ENCODE measurements around the gene YWHAH. TPM values are rescaled to one million over a fixed set of nuclear protein-coding genes. Genes with fewer than 3 reads are reported as not detected.
A peak's percentile ranks its signal among the peaks of the same experiment; 100 is the strongest.

Gene YWHAH
- total and polyA plus RNA-seq, 4 experiments from 2014 or later: 48.0 to 126 (median 78.2) TPM

DNA sequence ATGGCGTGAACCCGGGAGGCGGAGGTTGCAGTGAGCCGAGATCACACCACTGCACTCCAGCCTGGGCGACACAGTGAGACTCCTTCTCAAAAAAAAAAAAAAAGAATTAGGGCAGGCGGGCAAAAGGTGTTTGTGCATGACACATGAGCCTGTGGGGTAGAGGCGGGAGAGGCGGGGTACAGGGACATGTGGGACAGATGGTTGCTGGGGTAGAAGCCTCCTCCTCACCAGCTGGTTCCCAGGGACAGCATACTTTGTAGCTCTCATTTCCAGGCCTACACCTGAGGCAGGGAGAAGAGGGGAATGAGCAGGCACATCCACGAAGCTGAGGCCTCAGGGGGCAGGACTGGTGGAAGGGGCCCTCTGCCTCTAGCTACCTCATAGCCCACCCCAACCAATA is 23.7 kb downstream of the YWHAH start:
- Histone ChIP-seq H3K36me3 (ENCODE audit: insufficient read depth, low read length) (no peaks in the 10 kb centered on the region), H3K27me3 (ENCODE audit: insufficient read depth, low read length) (no peaks in the 10 kb centered on the region), H3K4me1 (ENCODE audit: insufficient read depth, low read length) (peaks cover 19% of the 10 kb centered on the region), H3K4me3 (ENCODE audit: low read length in 2 of 2) (no peak overlapping the region), H3K27ac (ENCODE audit: low read depth, low read length) (no peak overlapping the region), H3K9me3 (ENCODE audit: control insufficient read depth in 1 of 2, low read length in 2 of 2) (no peaks in the 10 kb centered on the region)
- ChIA-PET POLR2A (ENCODE audit: partially characterized antibody) (interaction anchor here (1.1 kb wide), 1 partner anchor 9 kb away, joined by 3 read pairs; no protein-coding TSS in a partner anchor), CTCF (ENCODE audit: partially characterized antibody) (interaction anchor here (0.7 to 7.5 kb wide), 4 partner anchors 9 to 302 kb away, joined by 3 to 95 read pairs (median 6); no protein-coding TSS in a partner anchor)
- intact Hi-C loops (cut with micrococcal nuclease): no loop called here
- H3K27ac Mint-ChIP-seq: peak overlapping the region in 1 of 7 donors; percentile 73
- no peak overlapping the region for H3K4me3 Mint-ChIP-seq
- DNase-seq: no peak
- peaks cover 0 to 2% (median 0%) of the 10 kb centered on the region in 8 donors for H3K9me3 Mint-ChIP-seq
- H3K27me3 Mint-ChIP-seq: no peaks in the 10 kb centered on the region
- H3K36me3 Mint-ChIP-seq: no peaks in the 10 kb centered on the region
- peaks cover 5 to 19% (median 13%) of the 10 kb centered on the region in 4 donors for H3K4me1 Mint-ChIP-seq

DNA sequence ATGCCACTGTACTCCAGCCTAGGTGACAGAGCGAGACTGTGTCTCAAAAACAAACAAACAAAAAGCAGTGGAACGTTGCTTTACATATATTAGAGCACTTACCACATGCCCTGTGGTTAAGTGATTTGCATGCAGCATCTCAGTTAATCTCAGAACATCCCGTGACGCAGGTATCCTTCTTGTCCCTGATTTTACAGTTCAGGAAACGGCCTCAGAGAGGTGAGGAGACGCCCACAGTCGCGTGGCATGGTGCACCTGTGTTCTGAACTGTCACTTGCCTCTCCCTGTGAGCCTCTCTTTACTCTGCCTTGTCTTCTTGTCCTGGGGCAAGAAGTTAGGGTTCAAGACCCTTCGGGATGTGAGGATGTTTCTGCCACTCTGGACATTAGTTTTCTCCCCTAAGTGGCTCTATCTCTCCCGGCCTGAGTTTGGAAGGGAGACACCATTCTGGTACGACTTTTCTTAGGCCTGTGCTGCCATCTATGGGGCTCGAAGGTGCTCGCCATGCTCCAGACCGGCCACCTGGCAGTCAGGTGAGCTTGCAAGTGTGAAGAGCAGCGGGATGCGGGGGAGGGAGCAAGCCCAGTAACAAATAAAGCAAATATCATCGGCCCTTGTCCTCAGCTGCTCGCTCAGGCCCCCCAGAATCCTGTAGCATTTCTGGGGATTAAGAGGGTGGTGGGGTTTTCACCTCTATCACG is 25.6 kb downstream of the YWHAH start:
- Histone ChIP-seq H3K27me3 (ENCODE audit: insufficient read depth, low read length) (no peaks in the 10 kb centered on the region), H3K9me3 (ENCODE audit: control insufficient read depth in 1 of 2, low read length in 2 of 2) (no peaks in the 10 kb centered on the region), H3K27ac (ENCODE audit: low read depth, low read length) (peak overlapping the region; percentile 10), H3K36me3 (ENCODE audit: insufficient read depth, low read length) (no peaks in the 10 kb centered on the region), H3K4me1 (ENCODE audit: insufficient read depth, low read length) (peaks cover 19% of the 10 kb centered on the region), H3K4me3 (ENCODE audit: low read length in 2 of 2) (peak overlapping the region; percentile 39 to 61)
- H3K9me3 Mint-ChIP-seq: peaks cover 0 to 2% (median 0%) of the 10 kb centered on the region in 8 donors
- H3K27ac Mint-ChIP-seq: peak overlapping the region; percentile 83 to 94 (median 89)
- H3K36me3 Mint-ChIP-seq: no peaks in the 10 kb centered on the region
- H3K27me3 Mint-ChIP-seq: no peaks in the 10 kb centered on the region
- intact Hi-C loops (cut with micrococcal nuclease): loop anchor here (1.0 to 10.0 kb wide), 7 partner anchors 23 to 1035 kb away; partner anchors contain the start of gene FBXO7
- peaks cover 5 to 19% (median 13%) of the 10 kb centered on the region in 4 donors for H3K4me1 Mint-ChIP-seq
- ChIA-PET CTCF (ENCODE audit: partially characterized antibody) (interaction anchor here (0.6 to 7.5 kb wide), 50 partner anchors 8 to 505 kb away, joined by 3 to 95 read pairs (median 4); partner anchors contain the start of genes FBXO7, PISD and RTCB), POLR2A (ENCODE audit: partially characterized antibody) (interaction anchor here (0.9 to 1.9 kb wide), 7 partner anchors 12 to 308 kb away, joined by 3 to 16 read pairs (median 5); partner anchors contain the start of gene PISD)
- peak; percentile 68 to 82 (median 76) for DNase-seq
- peak overlapping the region; percentile 81 to 95 (median 86) for H3K4me3 Mint-ChIP-seq

DNA sequence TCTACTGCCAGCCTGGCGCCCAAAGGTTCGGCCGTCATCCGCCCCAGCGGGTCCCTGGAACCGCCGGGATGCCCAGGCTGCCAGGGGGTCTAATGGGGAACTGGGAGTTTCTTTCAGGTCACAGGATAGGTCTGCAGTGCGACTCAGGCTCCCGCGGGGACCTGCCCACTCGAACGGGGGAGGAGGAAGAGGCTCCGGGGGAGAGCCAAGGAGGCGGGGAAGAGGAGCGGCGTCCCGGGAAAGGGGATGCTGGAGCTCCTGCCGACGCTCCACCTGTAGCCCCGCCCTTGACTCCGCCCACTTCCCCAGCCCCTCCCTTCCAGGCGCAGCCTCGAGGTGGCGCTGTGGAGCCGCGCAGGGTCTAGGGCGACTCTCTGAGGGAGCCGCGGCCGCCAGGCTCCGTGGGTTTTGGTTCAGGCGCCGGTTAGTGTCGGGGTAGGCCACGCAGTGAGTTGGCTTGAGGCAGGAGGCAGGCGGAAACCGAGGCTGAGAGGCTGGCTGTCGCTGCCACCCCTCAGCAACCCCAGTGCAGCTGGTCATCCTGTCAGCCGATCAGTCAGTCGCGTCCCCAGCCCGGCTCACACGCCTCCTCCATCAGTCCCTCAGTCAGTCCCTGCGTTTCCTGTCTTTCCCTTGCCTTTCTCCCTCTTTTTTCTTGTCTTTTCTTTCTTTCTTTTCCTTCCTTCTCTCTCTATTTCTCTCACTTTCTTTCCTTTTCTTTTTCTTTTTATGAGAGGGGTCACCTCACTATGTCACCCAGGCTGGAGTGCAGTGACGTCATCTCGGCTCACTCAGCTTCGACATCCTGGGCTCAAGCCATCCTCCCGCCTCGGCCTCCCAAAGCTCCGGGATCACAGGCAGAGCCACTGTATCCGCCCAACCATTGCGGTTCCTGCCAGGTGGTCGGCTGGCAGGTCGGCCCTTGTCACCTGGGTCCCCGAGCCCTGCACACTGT is 26.4 kb downstream of the YWHAH start:
- H3K4me3 Mint-ChIP-seq: peak overlapping the region; percentile 81 to 95 (median 86)
- H3K9me3 Mint-ChIP-seq: no peaks in the 10 kb centered on the region
- H3K9me3 ChIP-seq (ENCODE audit: control insufficient read depth in 1 of 2, low read length in 2 of 2): no peaks in the 10 kb centered on the region
- H3K4me3 ChIP-seq (ENCODE audit: low read length in 2 of 2): peak overlapping the region; percentile 39 to 61
- no peaks in the 10 kb centered on the region for H3K36me3 ChIP-seq (ENCODE audit: insufficient read depth, low read length)
- H3K27ac Mint-ChIP-seq: peak overlapping the region; percentile 73 to 94 (median 85)
- H3K4me1 ChIP-seq (ENCODE audit: insufficient read depth, low read length): peaks cover 19% of the 10 kb centered on the region
- CTCF ChIA-PET (ENCODE audit: partially characterized antibody): interaction anchor here (0.6 to 7.5 kb wide), 50 partner anchors 7 to 911 kb away, joined by 3 to 95 read pairs (median 4); partner anchors contain the start of genes FBXO7, PISD and RTCB
- intact Hi-C loops (cut with micrococcal nuclease): loop anchor here (1.0 to 10.0 kb wide), 7 partner anchors 23 to 1034 kb away; partner anchors contain the start of gene FBXO7
- no peaks in the 10 kb centered on the region for H3K27me3 ChIP-seq (ENCODE audit: insufficient read depth, low read length)
- H3K4me1 Mint-ChIP-seq: peaks cover 5 to 19% (median 13%) of the 10 kb centered on the region in 4 donors
- POLR2A ChIA-PET (ENCODE audit: partially characterized antibody): interaction anchor here (0.6 to 1.9 kb wide), 8 partner anchors 12 to 309 kb away, joined by 3 to 16 read pairs (median 4); partner anchors contain the start of gene PISD
- peak overlapping the region; percentile 10 for H3K27ac ChIP-seq (ENCODE audit: low read depth, low read length)
- H3K27me3 Mint-ChIP-seq: no peaks in the 10 kb centered on the region
- DNase-seq: peak; percentile 82 to 93 (median 86)
- no peaks in the 10 kb centered on the region for H3K36me3 Mint-ChIP-seq

DNA sequence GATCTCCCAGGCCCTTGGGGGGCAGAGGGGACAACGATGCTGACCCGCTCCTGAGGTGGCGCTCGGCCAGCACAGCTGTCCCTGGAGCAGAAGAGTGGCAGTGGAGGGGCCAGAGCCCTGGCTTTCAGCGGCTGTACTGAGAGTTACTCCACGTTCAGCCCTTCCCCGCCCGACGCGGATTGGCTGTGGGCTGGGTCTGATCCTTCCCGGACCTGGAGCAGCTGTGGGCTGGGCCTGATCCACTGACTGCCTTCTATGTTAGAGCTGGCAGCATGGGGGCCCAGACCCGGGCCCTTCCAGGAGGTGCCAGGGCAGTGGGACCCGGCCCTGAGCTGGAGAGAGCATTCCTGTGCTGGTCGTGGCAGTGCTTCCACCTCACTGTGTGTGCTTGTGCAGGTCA is 27.8 kb downstream of the YWHAH start:
- ChIA-PET POLR2A (ENCODE audit: partially characterized antibody) (no interaction called here), CTCF (ENCODE audit: partially characterized antibody) (interaction anchor here (1.4 to 7.5 kb wide), 4 partner anchors 14 to 306 kb away, joined by 3 to 95 read pairs (median 8); no protein-coding TSS in a partner anchor)
- no peaks in the 10 kb centered on the region for H3K9me3 ChIP-seq (ENCODE audit: control insufficient read depth in 1 of 2, low read length in 2 of 2)
- no peaks in the 10 kb centered on the region for H3K27me3 ChIP-seq (ENCODE audit: insufficient read depth, low read length)
- Mint-ChIP-seq H3K9me3 (no peaks in the 10 kb centered on the region), H3K27me3 (no peaks in the 10 kb centered on the region), H3K27ac (no peak overlapping the region), H3K4me1 (peaks cover 7 to 19% (median 14%) of the 10 kb centered on the region in 4 donors), H3K4me3 (no peak overlapping the region), H3K36me3 (no peaks in the 10 kb centered on the region)
- intact Hi-C loops (cut with micrococcal nuclease): loop anchor here (10.0 kb wide), 2 partner anchors 423 to 1033 kb away; no protein-coding TSS in a partner anchor
- no peak overlapping the region for H3K4me3 ChIP-seq (ENCODE audit: low read length in 2 of 2)
- DNase-seq: no peak
- H3K4me1 ChIP-seq (ENCODE audit: insufficient read depth, low read length): peaks cover 19% of the 10 kb centered on the region
- H3K27ac ChIP-seq (ENCODE audit: low read depth, low read length): no peak overlapping the region
- H3K36me3 ChIP-seq (ENCODE audit: insufficient read depth, low read length): no peaks in the 10 kb centered on the region

DNA sequence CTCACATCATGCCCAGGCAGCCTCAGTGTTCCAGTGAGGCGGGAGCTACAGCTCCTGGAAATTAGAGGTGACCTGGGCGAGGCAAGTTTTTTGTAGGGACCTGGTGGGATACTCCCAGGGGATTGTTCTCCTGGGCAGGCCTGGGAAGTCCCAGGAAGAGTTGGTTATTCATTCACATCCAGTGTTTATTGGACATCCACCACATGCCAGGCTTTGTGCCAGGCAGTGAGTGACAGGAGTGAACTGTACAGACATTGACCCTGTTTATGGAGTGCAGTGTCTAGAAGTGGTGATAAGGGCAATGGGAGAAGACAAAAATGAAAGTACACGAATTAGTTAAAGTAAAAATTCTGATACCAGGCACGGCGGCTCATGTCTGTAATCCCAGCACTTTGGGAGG is 29.4 kb downstream of the YWHAH start:
- Mint-ChIP-seq H3K4me3 (peak overlapping the region in 1 of 8 donors; percentile 31), H3K9me3 (no peaks in the 10 kb centered on the region), H3K36me3 (no peaks in the 10 kb centered on the region), H3K27me3 (no peaks in the 10 kb centered on the region), H3K27ac (peak overlapping the region in 1 of 7 donors; percentile 23), H3K4me1 (peaks cover 7 to 19% (median 15%) of the 10 kb centered on the region in 4 donors)
- DNase-seq: no peak
- CTCF ChIA-PET (ENCODE audit: partially characterized antibody): interaction anchor here (0.8 to 1.8 kb wide), 2 partner anchors 101 to 292 kb away, joined by 3 to 8 read pairs; no protein-coding TSS in a partner anchor
- intact Hi-C loops (cut with micrococcal nuclease): loop anchor here (10.0 kb wide), 2 partner anchors 421 to 1031 kb away; no protein-coding TSS in a partner anchor
- Histone ChIP-seq H3K4me3 (ENCODE audit: low read length in 2 of 2) (no peak overlapping the region), H3K9me3 (ENCODE audit: control insufficient read depth in 1 of 2, low read length in 2 of 2) (no peaks in the 10 kb centered on the region), H3K36me3 (ENCODE audit: insufficient read depth, low read length) (no peaks in the 10 kb centered on the region), H3K4me1 (ENCODE audit: insufficient read depth, low read length) (peaks cover 19% of the 10 kb centered on the region), H3K27me3 (ENCODE audit: insufficient read depth, low read length) (no peaks in the 10 kb centered on the region), H3K27ac (ENCODE audit: low read depth, low read length) (no peak overlapping the region)
- POLR2A ChIA-PET (ENCODE audit: partially characterized antibody): no interaction called here

DNA sequence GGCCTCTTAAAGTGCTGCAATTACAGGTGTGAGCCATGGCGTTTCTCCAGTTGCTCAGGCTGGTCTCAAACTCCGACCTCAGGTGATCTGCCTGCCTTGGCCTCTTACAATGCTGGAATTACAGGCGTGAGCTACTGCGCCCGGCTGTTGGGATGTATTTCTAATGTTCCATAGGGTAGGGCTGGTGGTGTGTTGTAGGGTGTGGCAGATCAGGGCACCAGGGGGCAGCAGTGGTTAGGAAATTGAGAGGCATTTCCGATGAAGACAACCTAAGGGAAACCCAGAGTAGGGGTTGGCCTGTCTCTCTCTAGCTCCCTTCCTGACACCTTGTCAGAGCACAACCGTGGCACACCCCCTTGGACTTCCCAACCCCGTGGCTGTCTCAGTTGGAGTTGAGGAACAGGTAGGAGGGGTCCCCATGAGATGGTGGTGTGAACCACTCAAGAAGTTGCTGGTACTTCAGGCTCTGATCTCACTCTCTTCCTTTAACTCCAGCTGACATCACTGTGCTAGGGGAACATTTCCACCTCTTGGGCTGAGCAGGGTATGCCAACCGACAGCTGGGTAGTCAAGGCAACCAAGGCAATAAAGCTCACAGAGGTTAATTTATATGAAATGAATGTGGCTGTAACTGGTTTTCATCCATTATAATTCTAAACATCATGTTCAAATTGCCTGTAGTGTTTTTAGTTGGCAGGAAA is 33.0 kb downstream of the YWHAH start:
- Mint-ChIP-seq H3K9me3 (no peaks in the 10 kb centered on the region), H3K27me3 (no peaks in the 10 kb centered on the region), H3K36me3 (no peaks in the 10 kb centered on the region), H3K27ac (peak overlapping the region in 1 of 7 donors; percentile 69), H3K4me3 (no peak overlapping the region), H3K4me1 (peaks cover 0 to 4% (median 1%) of the 10 kb centered on the region in 4 donors)
- POLR2A ChIA-PET (ENCODE audit: partially characterized antibody): interaction anchor here (0.7 to 1.2 kb wide), 2 partner anchors 22 to 496 kb away, joined by 3 read pairs; no protein-coding TSS in a partner anchor
- peak; percentile 67 to 73 (median 70) for DNase-seq
- Histone ChIP-seq H3K27me3 (ENCODE audit: insufficient read depth, low read length) (no peaks in the 10 kb centered on the region), H3K36me3 (ENCODE audit: insufficient read depth, low read length) (no peaks in the 10 kb centered on the region), H3K27ac (ENCODE audit: low read depth, low read length) (no peak overlapping the region), H3K4me3 (ENCODE audit: low read length in 2 of 2) (no peak overlapping the region), H3K4me1 (ENCODE audit: insufficient read depth, low read length) (no peaks in the 10 kb centered on the region), H3K9me3 (ENCODE audit: control insufficient read depth in 1 of 2, low read length in 2 of 2) (no peaks in the 10 kb centered on the region)
- CTCF ChIA-PET (ENCODE audit: partially characterized antibody): interaction anchor here (0.7 to 4.7 kb wide), 22 partner anchors 7 to 820 kb away, joined by 3 to 34 read pairs (median 4); partner anchors contain the start of gene PISD
- intact Hi-C loops (cut with micrococcal nuclease): loop anchor here (1.0 to 10.0 kb wide), 3 partner anchors 289 to 1028 kb away; no protein-coding TSS in a partner anchor

Data from CD4-positive, alpha-beta memory T cell (primary cell).